ENCODE results near the gene OR52D1.

The OR52D1 gene

GRCh38 chr11:5473921-5474320, 14.6 kb upstream of the OR52D1 start:
- ATAC-seq, result no peak
- TF ChIP-seq ZFP3 (CRISPR knock-in tag; IDR thresholded peaks at IDR 0.05), result no peak
- TF ChIP-seq PPARA (CRISPR knock-in tag; IDR thresholded peaks at IDR 0.05; ENCODE audit: borderline replicate concordance), result no peak
- no peak for TF ChIP-seq ARNTL (CRISPR knock-in tag; IDR thresholded peaks at IDR 0.05; ENCODE audit: borderline replicate concordance, low read depth)
- no peak for TF ChIP-seq SNAI2 (CRISPR knock-in tag; IDR thresholded peaks at IDR 0.05)
- TF ChIP-seq, protein P1, sequence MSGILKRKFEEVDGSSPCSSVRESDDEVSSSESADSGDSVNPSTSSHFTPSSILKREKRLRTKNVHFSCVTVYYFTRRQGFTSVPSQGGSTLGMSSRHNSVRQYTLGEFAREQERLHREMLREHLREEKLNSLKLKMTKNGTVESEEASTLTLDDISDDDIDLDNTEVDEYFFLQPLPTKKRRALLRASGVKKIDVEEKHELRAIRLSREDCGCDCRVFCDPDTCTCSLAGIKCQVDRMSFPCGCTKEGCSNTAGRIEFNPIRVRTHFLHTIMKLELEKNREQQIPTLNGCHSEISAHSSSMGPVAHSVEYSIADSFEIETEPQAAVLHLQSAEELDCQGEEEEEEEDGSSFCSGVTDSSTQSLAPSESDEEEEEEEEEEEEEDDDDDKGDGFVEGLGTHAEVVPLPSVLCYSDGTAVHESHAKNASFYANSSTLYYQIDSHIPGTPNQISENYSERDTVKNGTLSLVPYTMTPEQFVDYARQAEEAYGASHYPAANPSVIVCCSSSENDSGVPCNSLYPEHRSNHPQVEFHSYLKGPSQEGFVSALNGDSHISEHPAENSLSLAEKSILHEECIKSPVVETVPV (CRISPR knock-in tag; IDR thresholded peaks at IDR 0.05), result no peak
- no peak for TF ChIP-seq TOX (CRISPR knock-in tag; IDR thresholded peaks at IDR 0.05; ENCODE audit: borderline replicate concordance)
- TF ChIP-seq BACH2 (CRISPR knock-in tag; IDR thresholded peaks at IDR 0.05; ENCODE audit: borderline replicate concordance), result no peak
- no peak for TF ChIP-seq ZC3H10 (CRISPR knock-in tag; IDR thresholded peaks at IDR 0.05)
- no peak for TF ChIP-seq ZNF8 (CRISPR knock-in tag; IDR thresholded peaks at IDR 0.05)
- TF ChIP-seq OSR1 (CRISPR knock-in tag; IDR thresholded peaks at IDR 0.05), result no peak
- no peak for TF ChIP-seq TSHZ2 (CRISPR knock-in tag; IDR thresholded peaks at IDR 0.05)

- no peak for TF ChIP-seq ISL1 (CRISPR knock-in tag; IDR thresholded peaks at IDR 0.05)
- TF ChIP-seq ARNTL (CRISPR knock-in tag; IDR thresholded peaks at IDR 0.05; ENCODE audit: borderline replicate concordance, low read depth), result no peak
- TF ChIP-seq PPARA (CRISPR knock-in tag; IDR thresholded peaks at IDR 0.05; ENCODE audit: borderline replicate concordance), result no peak
- TF ChIP-seq ESRRG (CRISPR knock-in tag; IDR thresholded peaks at IDR 0.05), result no peak
- TF ChIP-seq SNAI2 (CRISPR knock-in tag; IDR thresholded peaks at IDR 0.05), result no peak
- TF ChIP-seq TSHZ2 (CRISPR knock-in tag; IDR thresholded peaks at IDR 0.05), result no peak
- no peak for TF ChIP-seq ZNF565 (CRISPR knock-in tag; conservative IDR thresholded peaks at IDR 0.05; ENCODE audit: low read depth)
- TF ChIP-seq, protein P2, sequence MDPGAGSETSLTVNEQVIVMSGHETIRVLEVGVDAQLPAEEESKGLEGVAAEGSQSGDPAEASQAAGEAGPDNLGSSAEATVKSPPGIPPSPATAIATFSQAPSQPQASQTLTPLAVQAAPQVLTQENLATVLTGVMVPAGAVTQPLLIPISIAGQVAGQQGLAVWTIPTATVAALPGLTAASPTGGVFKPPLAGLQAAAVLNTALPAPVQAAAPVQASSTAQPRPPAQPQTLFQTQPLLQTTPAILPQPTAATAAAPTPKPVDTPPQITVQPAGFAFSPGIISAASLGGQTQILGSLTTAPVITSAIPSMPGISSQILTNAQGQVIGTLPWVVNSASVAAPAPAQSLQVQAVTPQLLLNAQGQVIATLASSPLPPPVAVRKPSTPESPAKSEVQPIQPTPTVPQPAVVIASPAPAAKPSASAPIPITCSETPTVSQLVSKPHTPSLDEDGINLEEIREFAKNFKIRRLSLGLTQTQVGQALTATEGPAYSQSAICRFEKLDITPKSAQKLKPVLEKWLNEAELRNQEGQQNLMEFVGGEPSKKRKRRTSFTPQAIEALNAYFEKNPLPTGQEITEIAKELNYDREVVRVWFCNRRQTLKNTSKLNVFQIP (CRISPR knock-in tag; IDR thresholded peaks at IDR 0.05; ENCODE audit: borderline replicate concordance, low read depth), result no peak
- peak; percentile 84 for ATAC-seq
These were observed 12.2 kb upstream of the OR52D1 start for GRCh38 chr11:5476186-5476819.

- ATAC-seq, result no peak
- no peak for TF ChIP-seq ARNTL (CRISPR knock-in tag; IDR thresholded peaks at IDR 0.05; ENCODE audit: borderline replicate concordance, low read depth)
- no peak for TF ChIP-seq CSDC2 (CRISPR knock-in tag; IDR thresholded peaks at IDR 0.05)
- TF ChIP-seq ZFP30 (CRISPR knock-in tag; IDR thresholded peaks at IDR 0.05), result no peak
- TF ChIP-seq, protein P3, sequence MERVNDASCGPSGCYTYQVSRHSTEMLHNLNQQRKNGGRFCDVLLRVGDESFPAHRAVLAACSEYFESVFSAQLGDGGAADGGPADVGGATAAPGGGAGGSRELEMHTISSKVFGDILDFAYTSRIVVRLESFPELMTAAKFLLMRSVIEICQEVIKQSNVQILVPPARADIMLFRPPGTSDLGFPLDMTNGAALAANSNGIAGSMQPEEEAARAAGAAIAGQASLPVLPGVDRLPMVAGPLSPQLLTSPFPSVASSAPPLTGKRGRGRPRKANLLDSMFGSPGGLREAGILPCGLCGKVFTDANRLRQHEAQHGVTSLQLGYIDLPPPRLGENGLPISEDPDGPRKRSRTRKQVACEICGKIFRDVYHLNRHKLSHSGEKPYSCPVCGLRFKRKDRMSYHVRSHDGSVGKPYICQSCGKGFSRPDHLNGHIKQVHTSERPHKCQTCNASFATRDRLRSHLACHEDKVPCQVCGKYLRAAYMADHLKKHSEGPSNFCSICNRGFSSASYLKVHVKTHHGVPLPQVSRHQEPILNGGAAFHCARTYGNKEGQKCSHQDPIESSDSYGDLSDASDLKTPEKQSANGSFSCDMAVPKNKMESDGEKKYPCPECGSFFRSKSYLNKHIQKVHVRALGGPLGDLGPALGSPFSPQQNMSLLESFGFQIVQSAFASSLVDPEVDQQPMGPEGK (CRISPR knock-in tag; IDR thresholded peaks at IDR 0.05; ENCODE audit: borderline replicate concordance), result no peak
- no peak for TF ChIP-seq TCF4 (CRISPR knock-in tag; IDR thresholded peaks at IDR 0.05; ENCODE audit: borderline replicate concordance)
- no peak for TF ChIP-seq ZFP3 (CRISPR knock-in tag; IDR thresholded peaks at IDR 0.05)
- no peak for TF ChIP-seq GLIS3 (CRISPR knock-in tag; IDR thresholded peaks at IDR 0.05)
- TF ChIP-seq ZNF70 (CRISPR knock-in tag; IDR thresholded peaks at IDR 0.05), result no peak
- no peak for TF ChIP-seq TOX (CRISPR knock-in tag; IDR thresholded peaks at IDR 0.05; ENCODE audit: borderline replicate concordance)
- TF ChIP-seq ZNF565 (CRISPR knock-in tag; conservative IDR thresholded peaks at IDR 0.05; ENCODE audit: low read depth), result no peak
- TF ChIP-seq ISL1 (CRISPR knock-in tag; IDR thresholded peaks at IDR 0.05), result no peak
- TF ChIP-seq ESRRG (CRISPR knock-in tag; IDR thresholded peaks at IDR 0.05), result no peak
- TF ChIP-seq, protein P1 (CRISPR knock-in tag; IDR thresholded peaks at IDR 0.05), result no peak
- TF ChIP-seq, protein P4, sequence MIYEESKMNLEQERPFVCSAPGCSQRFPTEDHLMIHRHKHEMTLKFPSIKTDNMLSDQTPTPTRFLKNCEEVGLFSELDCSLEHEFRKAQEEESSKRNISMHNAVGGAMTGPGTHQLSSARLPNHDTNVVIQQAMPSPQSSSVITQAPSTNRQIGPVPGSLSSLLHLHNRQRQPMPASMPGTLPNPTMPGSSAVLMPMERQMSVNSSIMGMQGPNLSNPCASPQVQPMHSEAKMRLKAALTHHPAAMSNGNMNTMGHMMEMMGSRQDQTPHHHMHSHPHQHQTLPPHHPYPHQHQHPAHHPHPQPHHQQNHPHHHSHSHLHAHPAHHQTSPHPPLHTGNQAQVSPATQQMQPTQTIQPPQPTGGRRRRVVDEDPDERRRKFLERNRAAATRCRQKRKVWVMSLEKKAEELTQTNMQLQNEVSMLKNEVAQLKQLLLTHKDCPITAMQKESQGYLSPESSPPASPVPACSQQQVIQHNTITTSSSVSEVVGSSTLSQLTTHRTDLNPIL (CRISPR knock-in tag; IDR thresholded peaks at IDR 0.05; ENCODE audit: low read depth), result no peak
- TF ChIP-seq RARB (CRISPR knock-in tag; IDR thresholded peaks at IDR 0.05), result no peak
- no peak for TF ChIP-seq OSR1 (CRISPR knock-in tag; IDR thresholded peaks at IDR 0.05)
- no peak for TF ChIP-seq BACH2 (CRISPR knock-in tag; IDR thresholded peaks at IDR 0.05; ENCODE audit: borderline replicate concordance)
- TF ChIP-seq SNAI2 (CRISPR knock-in tag; IDR thresholded peaks at IDR 0.05), result no peak
- TF ChIP-seq ZNF8 (CRISPR knock-in tag; IDR thresholded peaks at IDR 0.05), result no peak
These were observed 2.5 kb upstream of the OR52D1 start for GRCh38 chr11:5486003-5486402.
